ENCODE results near the gene RAE1.

DNA sequence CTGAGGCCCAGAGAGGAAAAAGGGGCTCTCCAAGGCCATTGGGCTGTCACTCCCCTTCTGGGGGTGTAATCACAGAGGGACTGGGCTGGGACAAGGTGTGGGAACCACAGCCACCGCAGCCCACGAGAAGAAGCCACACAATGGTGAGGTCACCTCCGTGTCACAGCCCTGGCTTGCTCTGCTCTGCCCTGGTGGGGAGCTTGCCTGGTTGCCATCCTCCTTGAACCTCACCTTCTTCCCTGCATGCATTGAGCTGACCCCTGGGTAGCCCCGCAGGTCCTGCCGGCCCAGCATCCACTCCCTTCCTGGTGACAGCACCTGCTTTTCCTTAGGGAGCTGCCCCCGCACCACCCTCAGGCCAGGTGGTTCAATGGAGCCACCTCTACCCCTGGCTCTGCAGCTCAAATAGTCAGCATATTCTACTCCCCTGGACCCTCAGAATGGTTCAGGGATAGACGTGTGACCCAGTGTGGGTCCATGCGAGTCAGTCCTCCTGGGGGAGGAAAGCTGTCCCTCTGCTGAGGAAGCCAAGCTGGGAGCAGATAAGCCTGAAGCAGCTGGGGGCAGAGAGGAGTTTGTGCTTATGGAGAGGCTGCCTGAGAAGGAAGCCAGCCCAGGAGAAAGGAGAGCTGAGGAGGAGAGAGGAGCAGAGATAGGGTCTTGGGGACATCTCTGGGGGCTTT is 61.4 kb downstream of the RAE1 start:
- TF ChIP-seq POLR2A (IDR thresholded peaks at IDR 0.05; ENCODE audit: low read length) (no peak), GATA1 (IDR thresholded peaks at IDR 0.05; ENCODE audit: low read depth, low read length) (no peak)

Measured in erythroblast (primary cell).